PC-9 (cell line): ENCODE results near the gene GRPEL2. TPM values are rescaled to one million over a fixed set of nuclear protein-coding genes. Genes with fewer than 3 reads are reported as not detected.

ENCODE experiments used
- BruUV-seq: library from RNA; stranded (reverse); fragments of 400-500 nt; replicated peaks from 2 replicates; lab custom pipeline; 2021; lab: Mats Ljungman, UMichigan
- CTCF ChIA-PET: fragments of 300-600 bp; sonication (Branson Sonifier 250); formaldehyde crosslinking; loops from one replicate; lab custom pipeline; 2022; ENCODE audit warnings: antibody characterized with exemption; lab: Charles Lee
- POLR2A ChIA-PET: fragments of 300-600 bp; sonication (Branson Sonifier 250); formaldehyde crosslinking; loops from one replicate; lab custom pipeline; 2022; ENCODE audit warnings: antibody characterized with exemption; ENCODE audit not compliant: unreplicated experiment; lab: Charles Lee
- DNase-seq, 2 experiments: peaks; one replicate each; pipeline versions ENCODE4 v3.0.0 to v3.0.0-alpha.2; 2015 to 2022; ENCODE audit warnings: mixed read lengths in 1 of 2
- H2AFZ ChIP-seq: fragments of 200-600 bp; sonication (generic); 2 replicates; pipeline ENCODE4 v1.8.1; 2017; ENCODE audit warnings: antibody characterized with exemption
- H3F3A ChIP-seq: fragments of 200-600 bp; sonication (generic); 2 replicates; pipeline ENCODE4 v1.8.1; 2017; ENCODE audit warnings: antibody characterized with exemption, mild to moderate bottlenecking, low read depth; ENCODE audit not compliant: insufficient read depth
- H3K27ac ChIP-seq: fragments of 200-600 bp; sonication (generic); 2 replicates; pipeline ENCODE4 v1.6.1; 2016; ENCODE audit warnings: mixed run types
- H3K27me3 ChIP-seq: fragments of 200-600 bp; sonication (generic); 2 replicates; pipeline ENCODE4 v1.6.1; 2016; ENCODE audit warnings: low read depth, mixed run types; ENCODE audit not compliant: insufficient read depth
- H3K36me3 ChIP-seq: fragments of 200-600 bp; sonication (generic); 2 replicates; pipeline ENCODE4 v1.6.1; 2016; ENCODE audit warnings: low read depth, mixed run types
- H3K4me1 ChIP-seq: fragments of 200-600 bp; sonication (generic); replicated peaks from 2 replicates; pipeline ENCODE4 v1.6.1; 2016; ENCODE audit warnings: mixed run types; ENCODE audit not compliant: insufficient read depth
- H3K4me2 ChIP-seq: fragments of 200-600 bp; sonication (generic); 2 replicates; pipeline ENCODE4 v1.6.1; 2017; ENCODE audit warnings: mixed run types
- H3K4me3 ChIP-seq: fragments of 200-600 bp; sonication (generic); 2 replicates; pipeline ENCODE4 v1.6.1; 2016; ENCODE audit warnings: mixed run types
- H3K79me2 ChIP-seq: fragments of 200-600 bp; sonication (generic); 2 replicates; pipeline ENCODE4 v1.6.1; 2017; ENCODE audit warnings: low read depth, mixed run types
- H3K9me2 ChIP-seq: fragments of 200-600 bp; sonication (generic); 2 replicates; pipeline ENCODE4 v1.8.1; 2017; ENCODE audit warnings: mild to moderate bottlenecking; ENCODE audit not compliant: insufficient read depth
- H3K9me3 ChIP-seq: fragments of 200-600 bp; sonication (generic); 2 replicates; pipeline ENCODE4 v1.8.1; 2016; ENCODE audit warnings: low read depth; ENCODE audit not compliant: insufficient read depth
- H4K20me1 ChIP-seq: fragments of 200-600 bp; sonication (generic); 2 replicates; pipeline ENCODE4 v1.8.1; 2017; ENCODE audit not compliant: insufficient read depth
- CTCF ChIP-seq: fragments of 200-600 bp; sonication (generic); conservative IDR thresholded peaks from 2 replicates; pipeline ENCODE4 v1.6.1; 2017; ENCODE audit warnings: mixed run types, antibody characterized with exemption, mild to moderate bottlenecking, moderate library complexity
- EZH2 ChIP-seq: fragments of 200-600 bp; sonication (generic); IDR thresholded peaks from 2 replicates; pipeline ENCODE4 v1.8.0; 2017; ENCODE audit warnings: antibody characterized with exemption, low read depth
- intact Hi-C: fragments of 100-400 bp; cut with micrococcal nuclease; formaldehyde crosslinking; loops from one replicate; pipeline ENCODE4 v1.10.0; 2022; ENCODE audit not compliant: unreplicated experiment
- total RNA-seq: library from RNA; stranded (reverse); gene quantifications from 2 replicates; pipeline ENCODE4 v1.2.3, GENCODE V29; 2021

The GRPEL2 gene
- total RNA-seq, 1 experiment from 2014 or later = 32.4 TPM

GRCh38 chr5:149402291-149402690, 57.0 kb downstream of the GRPEL2 start:
- H3K9me3 ChIP-seq = no peaks in the 10 kb centered on the region
- H3K36me3 ChIP-seq = no peaks in the 10 kb centered on the region
- no peak overlapping the region for H3K4me2 ChIP-seq
- TF ChIP-seq CTCF (no peak), EZH2 (no peak)
- H3K27ac ChIP-seq = no peak overlapping the region
- H3F3A ChIP-seq = peaks cover 8% of the 10 kb centered on the region; the same call in 1 of the 2 replicates
- ChIA-PET POLR2A (no interaction called here), CTCF (interaction anchor here (0.7 kb wide), 1 partner anchor 83 kb away, joined by 8 read pairs; no protein-coding TSS in a partner anchor)
- H3K27me3 ChIP-seq = no peaks in the 10 kb centered on the region
- peaks cover 11% of the 10 kb centered on the region for H3K4me1 ChIP-seq
- DNase-seq = no peak
- no peak overlapping the region for H3K4me3 ChIP-seq
- no peaks in the 10 kb centered on the region for H3K79me2 ChIP-seq
- H3K9me2 ChIP-seq = no peaks in the 10 kb centered on the region
- H4K20me1 ChIP-seq = no peaks in the 10 kb centered on the region
- intact Hi-C loops = no loop called here
- no peak overlapping the region for H2AFZ ChIP-seq
- no TSS peak for BruUV-seq

Other genes starting within 250 kb of the GRPEL2 start
- gene ABLIM3, start 204.0 kb upstream of the GRPEL2 start, total RNA-seq = 101 and 111 TPM in 2 replicates
- gene AFAP1L1, start 73.6 kb upstream of the GRPEL2 start, total RNA-seq = 9.6 and 13.2 TPM in 2 replicates
- 7.4 and 8.3 TPM in 2 replicates for gene PCYOX1L, start 12.5 kb downstream of the GRPEL2 start, total RNA-seq
- not detected in 2 replicates for gene IL17B, start 33.8 kb downstream of the GRPEL2 start, total RNA-seq
- 300 and 334 TPM in 2 replicates for gene CSNK1A1, start 205.9 kb downstream of the GRPEL2 start, total RNA-seq
- gene ARHGEF37, start 236.0 kb downstream of the GRPEL2 start, total RNA-seq = 5.5 and 8.6 TPM in 2 replicates